Non-pigmented ciliary epithelial cell (primary cell): ENCODE measurements around the gene DPP10.
"Not testable (repeated sequence)": the region's sequence is repeated elsewhere in the genome, so short reads cannot be mapped to it uniquely, and the experiment has no call there.

Experiments
- DNase-seq: peaks from one replicate; pipeline ENCODE4 v3.0.0-alpha.2; 2010; ENCODE audit warnings: low read depth

Gene DPP10

GRCh38 chr2:115440746-115441145 is 998.3 kb downstream of the DPP10 start:
- not testable (repeated sequence) for DNase-seq

- no peak for DNase-seq
These were observed 1001.2 kb downstream of the DPP10 start for GRCh38 chr2:115443539-115444185.

GRCh38 chr2:115460008-115460407 is 1017.6 kb downstream of the DPP10 start:
- no peak for DNase-seq

- no peak for DNase-seq
These were observed 1038.3 kb downstream of the DPP10 start for GRCh38 chr2:115480741-115481140.

- DNase-seq = no peak
These were observed 1039.4 kb downstream of the DPP10 start for GRCh38 chr2:115481842-115482241.

- no peak for DNase-seq
These were observed 1041.2 kb downstream of the DPP10 start for GRCh38 chr2:115483666-115484065.

- DNase-seq = no peak
These were observed 1042.0 kb downstream of the DPP10 start for GRCh38 chr2:115484486-115484885.

GRCh38 chr2:115484983-115485382 is 1042.5 kb downstream of the DPP10 start:
- no peak for DNase-seq

GRCh38 chr2:115491186-115491793 is 1048.8 kb downstream of the DPP10 start:
- DNase-seq = no peak

- no peak for DNase-seq
These were observed 1062.9 kb downstream of the DPP10 start for GRCh38 chr2:115505331-115505730.

- DNase-seq = no peak
These were observed 1078.3 kb downstream of the DPP10 start for GRCh38 chr2:115520727-115521126.

GRCh38 chr2:115524452-115524851 is 1082.0 kb downstream of the DPP10 start:
- no peak for DNase-seq

GRCh38 chr2:115529627-115530026 is 1087.2 kb downstream of the DPP10 start:
- no peak for DNase-seq

GRCh38 chr2:115533081-115533480 is 1090.6 kb downstream of the DPP10 start:
- DNase-seq = no peak

- no peak for DNase-seq
These were observed 1099.4 kb downstream of the DPP10 start for GRCh38 chr2:115541814-115542213.

- DNase-seq = no peak
These were observed 1099.9 kb downstream of the DPP10 start for GRCh38 chr2:115542331-115542730.

- DNase-seq = no peak
These were observed 1100.6 kb downstream of the DPP10 start for GRCh38 chr2:115543024-115543423.

- no peak for DNase-seq
These were observed 1101.0 kb downstream of the DPP10 start for GRCh38 chr2:115543461-115543860.

- DNase-seq = no peak
These were observed 1107.2 kb downstream of the DPP10 start for GRCh38 chr2:115549611-115550130.

- DNase-seq = no peak
These were observed 1110.3 kb downstream of the DPP10 start for GRCh38 chr2:115552726-115553125.

GRCh38 chr2:115554153-115554552 is 1111.7 kb downstream of the DPP10 start:
- DNase-seq = no peak

GRCh38 chr2:115558725-115559124 is 1116.3 kb downstream of the DPP10 start:
- DNase-seq = no peak

- DNase-seq = no peak
These were observed 1118.2 kb downstream of the DPP10 start for GRCh38 chr2:115560666-115561065.

GRCh38 chr2:115568643-115569042 is 1126.2 kb downstream of the DPP10 start:
- DNase-seq = no peak
